ENCODE results near the gene VSNL1. TPM values are rescaled to one million over a fixed set of nuclear protein-coding genes. Genes with fewer than 3 reads are reported as not detected.

The VSNL1 gene
- 0.13 TPM in 1 of 2 replicates, not detected in the other for total RNA-seq

DNA sequence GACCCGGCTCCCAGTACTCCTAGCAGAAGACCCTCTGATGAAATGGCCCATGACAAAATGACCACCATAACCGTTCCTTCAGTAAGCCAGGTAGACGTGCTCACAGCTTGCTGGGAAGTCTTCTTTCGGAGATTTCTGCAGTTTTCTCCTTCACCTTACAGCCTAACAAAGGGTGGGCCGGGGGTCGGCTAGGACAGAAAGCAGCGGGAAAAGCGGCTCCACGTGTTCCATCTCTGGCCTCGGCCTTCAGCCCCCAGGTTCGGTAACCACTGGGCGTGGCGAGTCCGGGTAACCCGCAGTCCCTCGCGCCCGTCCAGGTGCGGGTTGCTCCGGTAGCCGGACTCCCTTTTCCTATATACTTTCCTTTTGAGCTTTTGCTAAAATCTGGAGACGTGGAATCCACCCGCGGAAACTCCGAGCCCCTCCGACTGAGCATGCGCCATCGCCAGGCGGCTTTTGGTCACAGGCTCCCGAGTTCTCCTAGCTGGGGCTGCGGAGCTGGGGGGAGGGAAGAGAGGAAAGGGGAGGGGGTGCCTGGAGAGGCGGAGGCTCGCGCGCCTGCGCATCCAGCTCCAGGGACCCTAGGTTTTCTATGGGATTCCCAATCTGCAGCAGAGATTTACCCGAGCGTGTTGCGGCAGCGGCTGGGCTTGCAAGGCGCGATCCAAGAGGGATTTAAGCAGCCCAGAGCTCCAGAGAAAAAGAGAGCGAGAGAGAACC, at the start of gene VSNL1:
VSNL1 (plus strand) TSS at position 604 of the 720 bp plus-strand sequence. CDS start 51,379 bp downstream, outside the sequence.
- Histone ChIP-seq H3K36me3 (ENCODE audit: control insufficient read depth, insufficient read depth, low read length) (no peaks in the 10 kb centered on the region), H3K4me3 (ENCODE audit: low read depth, low read length) (peak within 1 kb of the TSS; percentile 64), H3K27me3 (ENCODE audit: control insufficient read depth, insufficient read depth, low read length) (peaks cover 5% of the 10 kb centered on the region)
- TF ChIP-seq, protein P1, sequence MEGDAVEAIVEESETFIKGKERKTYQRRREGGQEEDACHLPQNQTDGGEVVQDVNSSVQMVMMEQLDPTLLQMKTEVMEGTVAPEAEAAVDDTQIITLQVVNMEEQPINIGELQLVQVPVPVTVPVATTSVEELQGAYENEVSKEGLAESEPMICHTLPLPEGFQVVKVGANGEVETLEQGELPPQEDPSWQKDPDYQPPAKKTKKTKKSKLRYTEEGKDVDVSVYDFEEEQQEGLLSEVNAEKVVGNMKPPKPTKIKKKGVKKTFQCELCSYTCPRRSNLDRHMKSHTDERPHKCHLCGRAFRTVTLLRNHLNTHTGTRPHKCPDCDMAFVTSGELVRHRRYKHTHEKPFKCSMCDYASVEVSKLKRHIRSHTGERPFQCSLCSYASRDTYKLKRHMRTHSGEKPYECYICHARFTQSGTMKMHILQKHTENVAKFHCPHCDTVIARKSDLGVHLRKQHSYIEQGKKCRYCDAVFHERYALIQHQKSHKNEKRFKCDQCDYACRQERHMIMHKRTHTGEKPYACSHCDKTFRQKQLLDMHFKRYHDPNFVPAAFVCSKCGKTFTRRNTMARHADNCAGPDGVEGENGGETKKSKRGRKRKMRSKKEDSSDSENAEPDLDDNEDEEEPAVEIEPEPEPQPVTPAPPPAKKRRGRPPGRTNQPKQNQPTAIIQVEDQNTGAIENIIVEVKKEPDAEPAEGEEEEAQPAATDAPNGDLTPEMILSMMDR (IDR thresholded peaks at IDR 0.05; ENCODE audit: insufficient read depth, low read length, poor library complexity, severe bottlenecking) = no peak
- peak; percentile 49 for DNase-seq (ENCODE audit: low read depth)

DNA sequence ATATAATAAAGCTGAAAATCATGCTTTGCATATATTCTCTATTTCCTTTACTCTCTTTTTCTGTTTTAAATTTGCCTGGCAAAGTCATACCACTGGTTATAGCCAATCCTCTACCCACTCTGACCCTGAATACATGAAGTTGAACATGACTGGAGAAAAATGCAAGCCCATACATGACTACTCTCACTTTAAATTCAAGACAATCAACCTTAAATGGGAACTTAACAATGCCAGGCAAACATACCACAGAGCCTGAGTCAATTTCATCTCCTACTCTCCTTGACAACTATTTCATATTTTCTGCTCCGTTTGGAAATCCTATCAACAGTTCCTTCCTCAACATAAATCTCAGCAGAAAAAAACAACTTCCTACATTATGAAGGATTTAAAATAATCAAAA, 44.9 kb upstream of the VSNL1 start:
- Histone ChIP-seq H3K4me3 (ENCODE audit: low read depth, low read length) (no peak overlapping the region), H3K36me3 (ENCODE audit: control insufficient read depth, insufficient read depth, low read length) (no peaks in the 10 kb centered on the region), H3K27me3 (ENCODE audit: control insufficient read depth, insufficient read depth, low read length) (no peaks in the 10 kb centered on the region)
- no peak for DNase-seq (ENCODE audit: low read depth)
- TF ChIP-seq, protein P1 (IDR thresholded peaks at IDR 0.05; ENCODE audit: insufficient read depth, low read length, poor library complexity, severe bottlenecking) = no peak

DNA sequence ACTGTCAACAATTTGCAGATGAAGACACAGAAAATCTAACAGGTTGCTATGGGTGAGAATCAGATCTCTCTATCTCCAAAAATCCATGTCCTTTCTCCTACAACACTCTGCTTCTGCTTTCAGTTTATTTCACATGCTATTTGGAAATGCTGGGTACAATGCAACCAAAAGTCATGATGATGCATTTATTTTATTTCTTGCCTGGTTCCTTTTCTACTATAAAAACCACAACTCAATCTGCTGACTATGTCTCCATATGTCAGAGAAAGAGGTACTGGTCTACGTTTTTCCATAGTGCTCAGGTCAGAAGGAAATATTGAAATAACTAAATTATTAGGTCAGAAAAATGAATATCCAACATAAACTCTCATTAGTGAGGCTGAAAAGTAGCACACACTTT, 42.8 kb upstream of the VSNL1 start:
- TF ChIP-seq, protein P1 (IDR thresholded peaks at IDR 0.05; ENCODE audit: insufficient read depth, low read length, poor library complexity, severe bottlenecking) = no peak
- no peak for DNase-seq (ENCODE audit: low read depth)
- H3K36me3 ChIP-seq (ENCODE audit: control insufficient read depth, insufficient read depth, low read length) = no peaks in the 10 kb centered on the region
- no peak overlapping the region for H3K4me3 ChIP-seq (ENCODE audit: low read depth, low read length)
- H3K27me3 ChIP-seq (ENCODE audit: control insufficient read depth, insufficient read depth, low read length) = no peaks in the 10 kb centered on the region

DNA sequence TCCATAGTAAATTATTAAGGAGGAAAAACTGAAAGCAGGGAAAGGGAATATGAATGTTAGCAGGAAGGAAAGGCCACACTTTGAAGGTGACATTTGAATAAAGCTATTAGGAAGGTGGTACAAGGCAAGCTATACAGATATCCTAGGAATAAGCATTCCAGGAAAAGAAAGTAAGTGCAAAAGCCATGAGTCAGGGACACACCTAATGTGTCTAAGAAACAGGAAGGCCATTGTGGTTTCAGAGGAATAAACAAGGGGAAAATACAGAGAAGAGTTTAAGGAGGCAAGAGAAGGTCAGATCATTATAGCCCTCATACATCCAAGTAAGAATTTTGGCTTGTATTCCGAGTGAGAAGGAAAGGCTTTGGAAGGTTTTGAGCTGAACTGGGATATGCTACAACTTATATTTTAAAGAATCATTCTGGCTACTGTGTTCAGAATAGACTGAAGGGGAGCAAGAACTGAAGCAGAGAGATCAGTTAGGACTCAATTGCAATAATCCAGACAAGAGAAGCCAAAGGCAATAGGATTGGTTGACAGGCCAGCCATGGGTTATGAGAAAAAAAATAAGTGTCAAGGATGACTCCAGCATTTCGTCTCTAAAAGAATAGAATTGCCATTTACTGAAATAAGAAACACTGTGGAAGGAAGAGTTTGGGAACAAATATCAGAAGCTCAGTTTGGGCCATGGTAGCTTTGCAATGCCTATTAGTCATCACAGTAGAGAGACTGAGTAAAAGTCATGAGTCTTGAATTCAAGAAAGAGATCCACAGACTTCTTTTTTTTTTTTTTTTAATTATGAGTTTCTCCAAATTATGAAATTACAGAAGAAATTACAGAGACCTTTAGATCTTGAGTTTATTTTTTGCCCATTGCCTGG, 33.5 kb upstream of the VSNL1 start:
- DNase-seq (ENCODE audit: low read depth) = peak; percentile 10
- TF ChIP-seq, protein P1 (IDR thresholded peaks at IDR 0.05; ENCODE audit: insufficient read depth, low read length, poor library complexity, severe bottlenecking) = no peak
- Histone ChIP-seq H3K27me3 (ENCODE audit: control insufficient read depth, insufficient read depth, low read length) (no peaks in the 10 kb centered on the region), H3K4me3 (ENCODE audit: low read depth, low read length) (no peak overlapping the region), H3K36me3 (ENCODE audit: control insufficient read depth, insufficient read depth, low read length) (no peaks in the 10 kb centered on the region)

DNA sequence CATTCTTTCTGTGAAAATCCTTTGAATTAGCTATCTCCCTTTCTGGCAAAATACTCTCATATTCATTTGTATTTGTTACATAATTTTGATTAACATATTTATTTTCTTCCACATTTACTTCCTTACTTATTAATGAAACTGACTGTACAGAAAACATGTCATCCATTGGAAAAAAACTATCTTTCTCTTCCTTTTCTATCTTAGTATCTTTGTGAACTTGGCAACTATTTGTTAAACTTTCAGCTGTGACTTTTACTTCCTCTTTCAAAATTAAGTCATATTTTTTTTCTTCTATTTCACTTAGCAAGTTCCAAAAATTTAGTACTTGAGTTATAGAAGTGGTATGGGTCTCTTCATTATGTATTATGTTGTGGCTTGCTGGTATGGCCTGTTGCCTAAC, 24.8 kb upstream of the VSNL1 start:
- no peaks in the 10 kb centered on the region for H3K27me3 ChIP-seq (ENCODE audit: control insufficient read depth, insufficient read depth, low read length)
- no peaks in the 10 kb centered on the region for H3K36me3 ChIP-seq (ENCODE audit: control insufficient read depth, insufficient read depth, low read length)
- H3K4me3 ChIP-seq (ENCODE audit: low read depth, low read length) = no peak overlapping the region
- DNase-seq (ENCODE audit: low read depth) = no peak
- TF ChIP-seq, protein P1 (IDR thresholded peaks at IDR 0.05; ENCODE audit: insufficient read depth, low read length, poor library complexity, severe bottlenecking) = no peak
